ENCODE measurements around the gene RABGAP1L.

DNA sequence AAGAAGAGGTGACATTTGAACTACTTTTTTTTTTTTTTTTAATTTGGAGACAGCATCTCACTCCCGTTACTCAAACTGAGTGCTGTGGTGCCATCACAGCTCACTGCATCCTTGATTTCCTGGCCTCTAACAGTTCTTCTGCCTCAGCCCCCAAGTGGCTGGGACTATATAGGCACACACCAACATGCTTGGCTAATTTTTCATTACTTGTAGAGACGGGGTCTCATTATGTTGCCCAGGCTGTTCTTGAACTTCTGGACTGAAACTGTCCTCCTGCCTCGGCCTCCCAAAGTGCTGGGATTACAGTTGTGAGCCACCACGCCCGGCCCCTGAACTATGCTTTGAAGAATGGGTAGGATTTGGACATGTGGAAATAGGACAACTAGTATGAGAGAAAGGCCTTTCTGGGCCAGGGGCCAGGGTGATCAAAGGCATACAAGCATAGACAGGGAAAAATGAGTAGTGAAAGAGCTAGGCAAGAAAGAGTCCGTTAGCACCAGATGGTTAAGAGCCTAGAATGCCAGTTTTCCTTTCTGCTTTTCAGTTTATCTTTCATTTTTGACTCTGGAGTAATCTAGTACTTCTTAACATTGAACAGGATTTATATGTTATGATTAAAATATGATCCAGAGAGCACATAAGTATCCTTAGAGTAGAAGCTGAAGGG is 6.3 kb downstream of the RABGAP1L start:
- TF ChIP-seq POLR2A (IDR thresholded peaks at IDR 0.05; ENCODE audit: low read depth, low read length) = no peak
- no peak for TF ChIP-seq TAF1 (IDR thresholded peaks at IDR 0.05; ENCODE audit: borderline replicate concordance, low read depth, low read length)
- TF ChIP-seq POLR2AphosphoS5 (IDR thresholded peaks at IDR 0.05; ENCODE audit: low read depth, low read length) = no peak

Measured in GM12892 (cell line).